SW480 (cell line): ENCODE results near the gene EVA1C.
"Not testable (repeated sequence)": the region's sequence is repeated elsewhere in the genome, so short reads cannot be mapped to it uniquely, and the experiment has no call there.

Experiments
- DNase-seq: peaks from one replicate; pipeline ENCODE4 v3.0.0-alpha.2; 2016; ENCODE audit warnings: low spot score

Gene EVA1C

GRCh38 chr21:32424674-32425073 lies 12.2 kb downstream of the EVA1C start:
- DNase-seq: no peak

GRCh38 chr21:32425628-32426027 lies 13.1 kb downstream of the EVA1C start:
- DNase-seq: no peak

- no peak for DNase-seq
Observed at GRCh38 chr21:32426066-32426465, 13.6 kb downstream of the EVA1C start.

GRCh38 chr21:32426592-32427051 lies 14.1 kb downstream of the EVA1C start:
- DNase-seq: no peak

- DNase-seq: no peak
Observed at GRCh38 chr21:32427958-32428623, 15.6 kb downstream of the EVA1C start.

- peak; percentile 99 for DNase-seq
Observed at GRCh38 chr21:32432982-32433660, 20.6 kb downstream of the EVA1C start.

GRCh38 chr21:32437729-32438128 lies 25.2 kb downstream of the EVA1C start:
- DNase-seq: no peak

GRCh38 chr21:32442566-32443318 lies 30.2 kb downstream of the EVA1C start:
- DNase-seq: no peak

- DNase-seq: no peak
Observed at GRCh38 chr21:32445101-32445500, 32.6 kb downstream of the EVA1C start.

GRCh38 chr21:32446440-32446839 lies 33.9 kb downstream of the EVA1C start:
- not testable (repeated sequence) for DNase-seq

GRCh38 chr21:32447224-32447623 lies 34.7 kb downstream of the EVA1C start:
- no peak for DNase-seq

GRCh38 chr21:32448803-32449594 lies 36.5 kb downstream of the EVA1C start:
- peak; percentile 30 for DNase-seq

GRCh38 chr21:32450881-32451701 lies 38.6 kb downstream of the EVA1C start:
- not testable (repeated sequence) for DNase-seq

- not testable (repeated sequence) for DNase-seq
Observed at GRCh38 chr21:32452191-32452590, 39.7 kb downstream of the EVA1C start.

GRCh38 chr21:32452641-32453040 lies 40.1 kb downstream of the EVA1C start:
- DNase-seq: no peak

- DNase-seq: no peak
Observed at GRCh38 chr21:32455548-32455947, 43.0 kb downstream of the EVA1C start.

GRCh38 chr21:32456497-32456918 lies 44.0 kb downstream of the EVA1C start:
- peak; percentile 43 for DNase-seq

GRCh38 chr21:32457360-32457840 lies 44.9 kb downstream of the EVA1C start:
- DNase-seq: peak; percentile 81

- DNase-seq: no peak
Observed at GRCh38 chr21:32457962-32458361, 45.5 kb downstream of the EVA1C start.

- no peak for DNase-seq
Observed at GRCh38 chr21:32459972-32460371, 47.5 kb downstream of the EVA1C start.

- DNase-seq: no peak
Observed at GRCh38 chr21:32461503-32461902, 49.0 kb downstream of the EVA1C start.
